ENCODE data around the gene SLC35G6.

GRCh38 chr17:7477392-7478275 lies 3.6 kb upstream of the SLC35G6 start:
- TF ChIP-seq, protein P1, sequence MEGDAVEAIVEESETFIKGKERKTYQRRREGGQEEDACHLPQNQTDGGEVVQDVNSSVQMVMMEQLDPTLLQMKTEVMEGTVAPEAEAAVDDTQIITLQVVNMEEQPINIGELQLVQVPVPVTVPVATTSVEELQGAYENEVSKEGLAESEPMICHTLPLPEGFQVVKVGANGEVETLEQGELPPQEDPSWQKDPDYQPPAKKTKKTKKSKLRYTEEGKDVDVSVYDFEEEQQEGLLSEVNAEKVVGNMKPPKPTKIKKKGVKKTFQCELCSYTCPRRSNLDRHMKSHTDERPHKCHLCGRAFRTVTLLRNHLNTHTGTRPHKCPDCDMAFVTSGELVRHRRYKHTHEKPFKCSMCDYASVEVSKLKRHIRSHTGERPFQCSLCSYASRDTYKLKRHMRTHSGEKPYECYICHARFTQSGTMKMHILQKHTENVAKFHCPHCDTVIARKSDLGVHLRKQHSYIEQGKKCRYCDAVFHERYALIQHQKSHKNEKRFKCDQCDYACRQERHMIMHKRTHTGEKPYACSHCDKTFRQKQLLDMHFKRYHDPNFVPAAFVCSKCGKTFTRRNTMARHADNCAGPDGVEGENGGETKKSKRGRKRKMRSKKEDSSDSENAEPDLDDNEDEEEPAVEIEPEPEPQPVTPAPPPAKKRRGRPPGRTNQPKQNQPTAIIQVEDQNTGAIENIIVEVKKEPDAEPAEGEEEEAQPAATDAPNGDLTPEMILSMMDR (IDR thresholded peaks at IDR 0.05; ENCODE audit: low read depth, low read length) = no peak
- TF ChIP-seq EZH2phosphoT487 (IDR thresholded peaks at IDR 0.05; ENCODE audit: low read depth) = no peak
